CD4-positive, alpha-beta T cell treated with Interleukin-4 for 4 hours (primary cell): ENCODE results near the gene SHROOM3.

ENCODE experiments used
- DNase-seq: peaks from one replicate; pipeline ENCODE4 v3.0.0-alpha.2; 2020

Gene SHROOM3

GRCh38 chr4:76792418-76792817, 357.4 kb downstream of the SHROOM3 start:
- no peak for DNase-seq

DNA sequence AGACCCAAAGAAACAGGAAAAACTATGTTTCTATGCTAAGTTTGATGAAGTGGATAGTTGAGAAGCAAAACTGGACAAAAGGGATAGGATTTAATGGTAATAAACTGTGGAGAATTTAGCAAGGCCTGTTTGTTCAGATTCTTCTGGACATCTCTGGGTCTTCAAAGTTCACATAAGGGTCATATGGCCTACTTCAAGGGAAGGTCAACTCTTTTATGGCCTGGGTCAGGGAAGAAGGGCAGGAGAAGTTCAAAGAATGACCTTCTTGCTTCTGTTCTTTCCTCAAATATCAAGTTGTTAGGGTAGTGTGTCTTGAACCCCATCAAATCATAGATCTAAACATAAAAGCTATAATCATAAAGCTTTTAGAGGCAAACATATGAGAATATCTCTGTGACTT, 360.2 kb downstream of the SHROOM3 start:
- no peak for DNase-seq

DNA sequence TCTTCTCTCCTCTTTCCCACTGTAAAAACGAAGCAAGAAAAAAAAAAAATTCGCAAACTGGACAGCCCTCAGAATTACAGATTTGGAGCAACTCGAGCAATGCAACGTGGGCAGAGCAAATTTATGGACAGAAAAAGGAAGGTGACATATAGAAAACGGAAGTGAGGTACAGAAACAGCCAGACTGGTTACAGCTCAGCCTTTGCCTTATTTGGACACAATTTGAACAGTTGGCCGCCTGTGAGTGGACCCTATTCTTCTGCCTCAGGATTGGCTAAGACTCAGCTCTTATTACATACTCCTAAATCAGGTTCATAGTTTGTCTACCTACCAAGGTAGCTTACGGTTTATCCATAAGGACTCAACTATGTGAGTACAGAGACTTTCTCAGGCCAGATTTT, 364.1 kb downstream of the SHROOM3 start:
- DNase-seq = no peak

GRCh38 chr4:76799718-76800117, 364.7 kb downstream of the SHROOM3 start:
- DNase-seq = no peak

DNA sequence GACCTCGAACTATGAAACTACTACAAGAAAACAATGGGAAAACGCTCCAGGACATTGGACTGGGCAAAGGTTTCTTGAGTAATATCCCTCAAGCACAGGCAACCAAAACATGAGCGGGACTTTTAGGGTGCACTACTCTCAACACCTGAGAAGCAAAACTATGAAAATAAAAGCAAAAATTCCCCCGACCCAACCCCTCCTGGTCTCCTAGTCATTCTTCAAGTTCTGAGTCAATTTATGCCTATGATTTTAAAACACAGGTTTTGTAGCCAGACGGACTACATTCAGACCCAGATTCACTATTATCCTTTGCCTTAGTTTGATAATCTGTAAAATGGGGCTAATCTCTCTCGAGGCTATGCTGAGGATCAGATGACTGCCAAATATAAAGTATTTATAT, 365.9 kb downstream of the SHROOM3 start:
- DNase-seq = no peak

DNA sequence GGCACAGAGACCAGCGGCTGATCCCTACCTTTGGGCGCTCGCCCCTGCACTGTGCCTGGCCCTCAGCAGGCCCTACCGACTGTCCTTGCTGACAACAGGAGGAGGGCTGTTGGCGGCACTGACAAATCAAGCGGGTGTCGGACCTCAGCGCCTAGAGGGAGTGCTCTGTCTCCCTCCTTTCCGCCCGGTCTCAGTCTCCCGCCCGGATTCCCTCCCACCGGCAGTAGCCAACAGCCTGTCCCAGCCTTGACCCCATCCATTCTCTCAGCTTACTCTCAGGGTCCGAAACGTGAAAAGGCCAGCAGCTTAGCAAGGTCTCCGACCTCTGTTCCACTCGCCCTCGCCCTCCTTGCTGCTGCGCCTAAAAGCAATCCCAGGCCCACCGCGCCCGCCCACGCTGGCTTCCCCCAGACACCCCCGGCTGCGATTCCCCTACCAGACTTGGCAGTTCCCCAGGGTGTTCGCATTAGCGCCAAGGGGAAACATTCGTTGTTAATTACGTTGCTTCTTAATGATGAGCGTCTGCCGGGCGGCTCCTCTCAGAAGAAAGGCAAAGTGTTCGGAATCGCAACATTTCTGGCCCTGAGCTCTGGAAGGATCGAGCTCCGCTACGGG, 366.7 kb downstream of the SHROOM3 start:
- DNase-seq = no peak

GRCh38 chr4:76802236-76803021, 367.4 kb downstream of the SHROOM3 start:
- no peak for DNase-seq

DNA sequence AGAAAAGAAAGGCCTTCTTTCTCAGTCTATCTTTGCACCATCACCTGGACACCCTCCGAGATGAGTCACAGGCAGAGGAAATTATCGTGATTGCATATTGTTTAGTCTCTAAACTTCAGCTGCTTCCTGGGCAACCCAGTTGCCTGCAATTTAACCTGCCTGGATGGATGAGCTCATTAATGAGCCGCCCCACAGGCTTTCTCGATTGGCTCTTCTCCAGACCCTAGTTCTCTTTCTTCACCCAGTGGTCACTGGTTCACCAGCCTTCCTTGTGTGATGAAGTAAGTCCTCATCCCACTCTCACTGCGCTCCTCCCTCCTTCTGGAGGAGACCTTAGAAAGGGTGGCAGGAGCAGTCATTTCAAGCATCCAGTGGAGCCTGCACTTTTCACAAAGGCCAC, 368.5 kb downstream of the SHROOM3 start:
- no peak for DNase-seq

- DNase-seq = no peak
These were observed 369.1 kb downstream of the SHROOM3 start for GRCh38 chr4:76804096-76804495.

DNA sequence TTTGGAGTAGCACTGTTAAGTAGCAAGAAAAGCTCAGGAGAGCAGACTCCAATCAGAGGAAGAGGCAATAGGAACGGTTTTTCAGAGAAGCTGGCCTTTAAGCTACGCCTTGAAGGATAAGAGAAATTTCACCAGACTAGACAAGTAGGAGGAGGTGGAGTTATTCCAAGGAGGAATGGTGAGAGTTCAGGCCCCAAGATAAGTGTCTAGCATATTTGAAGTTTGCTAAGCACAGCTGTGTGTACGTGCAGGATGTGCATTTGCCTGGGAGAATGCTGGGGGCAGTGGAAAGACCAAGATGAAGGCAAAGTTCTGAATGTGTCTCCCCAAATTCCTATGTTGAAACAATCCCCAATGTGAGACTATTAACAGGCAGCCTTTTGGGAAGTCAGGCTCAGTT, 371.3 kb downstream of the SHROOM3 start:
- no peak for DNase-seq

GRCh38 chr4:76806757-76807156, 371.7 kb downstream of the SHROOM3 start:
- no peak for DNase-seq

GRCh38 chr4:76809594-76810305, 374.7 kb downstream of the SHROOM3 start:
- no peak for DNase-seq

GRCh38 chr4:76811604-76812412, 376.8 kb downstream of the SHROOM3 start:
- DNase-seq = no peak

GRCh38 chr4:76813070-76813469, 378.0 kb downstream of the SHROOM3 start:
- no peak for DNase-seq

- DNase-seq = no peak
These were observed 386.6 kb downstream of the SHROOM3 start for GRCh38 chr4:76821641-76822040.

- no peak for DNase-seq
These were observed 387.3 kb downstream of the SHROOM3 start for GRCh38 chr4:76822303-76822702.

- no peak for DNase-seq
These were observed 388.5 kb downstream of the SHROOM3 start for GRCh38 chr4:76823495-76823894.

- no peak for DNase-seq
These were observed 395.6 kb downstream of the SHROOM3 start for GRCh38 chr4:76830612-76830963.

GRCh38 chr4:76830964-76831703, 396.1 kb downstream of the SHROOM3 start:
- no peak for DNase-seq

DNA sequence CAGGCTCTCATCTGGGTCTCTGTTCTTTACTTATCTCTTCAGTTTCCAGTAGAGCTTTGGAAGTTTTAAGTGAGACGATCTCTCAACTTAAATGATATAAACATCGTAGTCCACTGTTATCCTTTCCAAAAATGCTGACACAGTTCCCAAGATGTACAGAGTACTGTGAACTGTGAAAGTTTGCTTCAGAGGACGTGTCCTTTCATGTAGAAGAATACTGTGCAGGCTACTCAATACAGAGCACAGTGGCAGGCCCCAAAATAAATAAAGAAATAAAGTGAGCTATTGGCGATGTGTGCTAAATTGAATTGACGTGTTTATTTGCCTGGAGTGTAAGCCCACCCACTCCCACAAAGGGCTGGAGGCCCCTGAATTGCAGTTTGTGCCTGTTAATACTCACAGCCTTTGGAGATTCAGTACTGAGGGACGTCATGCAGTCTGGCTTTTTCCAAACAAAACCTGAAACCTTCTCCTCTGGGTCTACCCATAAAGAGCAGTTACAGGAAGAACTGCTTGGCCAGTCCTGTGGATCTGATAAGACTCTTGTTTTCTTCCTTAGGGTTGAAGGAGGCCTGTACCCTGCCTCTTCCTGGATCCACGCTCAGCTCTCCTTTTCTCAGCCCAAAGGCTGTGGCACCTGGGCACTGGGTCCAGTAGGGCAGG, 396.8 kb downstream of the SHROOM3 start:
- DNase-seq = no peak
